GM18517 (cell line): ENCODE data around the gene CCDC106.

Experiments
- ATAC-seq: cut with Tn5 transposase; IDR thresholded peaks from one replicate; pipeline ENCODE4 v1.9.1; 2021; ENCODE audit warnings: mild to moderate bottlenecking, moderate library complexity; ENCODE audit not compliant: unreplicated experiment

The CCDC106 gene

DNA sequence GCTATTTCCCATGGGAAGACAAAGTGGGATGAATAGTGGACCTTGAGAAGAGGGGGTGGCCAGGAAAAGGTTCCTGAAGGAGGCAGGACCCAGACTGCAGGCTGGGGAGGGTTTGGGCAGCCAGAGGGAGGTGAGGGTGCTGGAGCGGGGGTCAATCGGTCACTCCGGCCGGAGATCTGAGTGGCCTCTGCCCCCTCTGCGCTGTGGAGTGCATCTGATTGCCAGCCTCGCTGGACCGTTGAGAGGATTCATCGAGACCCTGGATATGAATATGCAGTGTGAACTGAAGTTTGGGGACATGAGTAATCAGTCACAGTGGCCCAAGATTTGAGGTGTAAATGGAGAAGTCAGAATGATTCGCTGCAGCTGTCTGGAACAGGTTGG, 12.7 kb upstream of the CCDC106 start:
- ATAC-seq, result no peak

DNA sequence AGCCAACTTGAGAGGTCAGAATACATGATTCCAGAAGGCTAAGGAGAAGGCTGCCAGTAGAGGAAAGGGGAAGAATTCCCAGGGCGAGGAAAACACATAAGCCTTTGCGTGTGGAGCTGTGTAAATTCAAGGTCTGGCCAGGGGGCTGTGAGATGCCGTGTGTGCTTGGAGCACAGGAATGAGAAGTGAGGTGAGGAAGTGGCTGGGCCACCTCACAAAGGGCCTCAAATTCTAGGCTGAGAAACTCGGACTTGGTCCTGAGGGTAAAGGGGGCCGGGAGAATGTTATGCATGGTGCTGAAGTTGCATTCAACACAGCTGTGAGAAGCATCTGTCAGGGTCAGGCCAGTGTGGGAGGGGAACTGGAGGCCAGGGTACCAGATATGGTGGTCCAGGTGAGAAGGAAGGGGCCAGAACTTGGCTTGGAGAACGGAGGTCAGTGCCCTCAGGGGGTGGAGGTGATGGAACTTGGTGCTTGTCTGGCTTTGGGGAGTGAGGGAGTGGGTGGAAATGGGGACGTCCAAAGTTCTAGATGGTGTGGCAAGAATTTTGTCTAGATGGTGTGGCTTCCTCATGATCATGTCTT, 12.1 kb upstream of the CCDC106 start:
- ATAC-seq, result no peak

DNA sequence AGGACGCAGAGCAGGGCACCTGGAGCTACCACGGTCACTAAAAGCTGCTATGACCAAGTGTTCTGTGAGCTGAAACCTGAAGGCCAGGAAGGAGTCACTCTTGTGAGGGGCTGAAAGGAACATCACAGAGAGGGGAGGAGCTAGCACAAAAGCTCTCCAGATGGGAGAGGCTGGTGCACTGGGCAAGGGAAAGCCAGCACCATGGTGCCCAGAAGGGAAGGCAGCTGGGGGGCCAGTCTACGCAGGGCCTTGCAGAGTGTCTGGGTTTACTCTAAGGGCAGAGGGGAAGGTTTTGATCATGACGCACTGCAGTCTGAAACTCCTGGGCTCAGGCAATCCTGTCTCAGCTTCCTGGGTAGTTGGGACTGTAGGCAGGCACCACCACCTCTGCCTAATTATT, 11.3 kb upstream of the CCDC106 start:
- ATAC-seq, result no peak

DNA sequence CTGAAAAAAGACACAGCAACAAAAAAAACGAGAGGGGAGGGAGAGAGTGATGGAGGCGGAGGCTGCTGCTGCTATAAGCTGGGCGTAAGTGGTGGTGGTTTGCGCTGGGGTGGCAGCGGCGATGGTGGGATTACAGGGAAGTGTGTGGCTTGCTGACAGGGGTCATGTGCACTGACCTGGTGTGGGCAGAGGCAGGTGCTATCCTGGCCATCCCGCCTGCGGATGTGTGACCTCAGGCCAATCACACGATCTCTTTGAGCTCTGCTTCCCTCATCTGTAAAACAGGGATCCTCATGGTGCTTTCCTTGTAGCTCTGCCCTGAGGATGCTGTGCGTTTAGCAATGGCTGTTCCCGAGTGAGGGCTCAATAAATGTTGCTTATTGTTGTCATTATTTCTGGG, 10.5 kb upstream of the CCDC106 start:
- no peak for ATAC-seq

DNA sequence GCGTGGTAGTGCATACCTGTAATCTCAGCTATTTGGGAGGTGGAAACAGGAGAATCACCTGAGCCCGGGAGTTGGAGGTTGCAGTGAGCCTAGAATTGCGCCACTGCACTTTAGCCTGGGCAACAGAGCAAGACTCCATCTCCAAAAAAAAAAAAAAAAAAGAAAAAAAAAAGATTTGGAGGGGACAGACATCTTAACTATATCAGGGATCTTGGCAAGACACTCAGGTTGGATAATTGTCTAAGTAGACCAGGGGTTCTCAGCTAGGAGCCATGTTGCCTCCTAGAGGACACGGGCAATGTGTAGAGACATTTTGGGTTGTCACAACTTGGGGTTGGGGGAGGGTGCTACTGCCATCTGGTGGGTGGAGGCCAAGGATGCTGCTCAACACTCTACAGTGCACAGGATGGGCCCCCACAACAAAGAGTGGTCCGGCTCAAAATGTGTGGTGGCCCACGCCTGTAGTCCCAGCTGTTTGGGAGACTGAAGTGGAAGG, 9.1 kb upstream of the CCDC106 start:
- ATAC-seq, result no peak

DNA sequence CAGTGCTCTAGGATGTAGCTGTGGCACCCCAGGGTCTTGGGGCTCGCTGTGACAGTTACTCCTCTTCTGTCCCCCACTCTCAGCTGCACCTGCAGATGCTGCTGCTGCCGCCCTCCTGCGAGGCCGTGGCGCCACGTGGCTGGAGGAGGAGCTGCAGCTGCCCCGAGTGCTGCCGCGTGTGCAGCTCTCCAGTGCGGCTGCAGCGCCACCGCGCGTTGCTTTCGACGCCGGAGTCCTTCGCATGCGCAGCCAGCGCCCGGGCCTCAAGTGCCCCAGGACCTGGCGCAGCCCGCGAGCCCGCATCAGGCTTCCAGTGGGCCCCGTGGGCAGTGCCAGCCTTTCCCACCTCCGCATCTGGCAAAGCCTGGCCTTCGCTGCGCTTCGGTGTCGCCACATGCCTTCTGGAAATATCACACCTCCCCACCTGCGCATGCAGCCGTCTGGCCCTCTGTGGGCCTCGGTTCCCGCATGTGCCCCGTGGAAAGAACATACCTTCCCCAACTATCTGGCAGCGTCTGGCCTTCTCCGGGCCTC, 7.9 kb upstream of the CCDC106 start:
- no peak for ATAC-seq

DNA sequence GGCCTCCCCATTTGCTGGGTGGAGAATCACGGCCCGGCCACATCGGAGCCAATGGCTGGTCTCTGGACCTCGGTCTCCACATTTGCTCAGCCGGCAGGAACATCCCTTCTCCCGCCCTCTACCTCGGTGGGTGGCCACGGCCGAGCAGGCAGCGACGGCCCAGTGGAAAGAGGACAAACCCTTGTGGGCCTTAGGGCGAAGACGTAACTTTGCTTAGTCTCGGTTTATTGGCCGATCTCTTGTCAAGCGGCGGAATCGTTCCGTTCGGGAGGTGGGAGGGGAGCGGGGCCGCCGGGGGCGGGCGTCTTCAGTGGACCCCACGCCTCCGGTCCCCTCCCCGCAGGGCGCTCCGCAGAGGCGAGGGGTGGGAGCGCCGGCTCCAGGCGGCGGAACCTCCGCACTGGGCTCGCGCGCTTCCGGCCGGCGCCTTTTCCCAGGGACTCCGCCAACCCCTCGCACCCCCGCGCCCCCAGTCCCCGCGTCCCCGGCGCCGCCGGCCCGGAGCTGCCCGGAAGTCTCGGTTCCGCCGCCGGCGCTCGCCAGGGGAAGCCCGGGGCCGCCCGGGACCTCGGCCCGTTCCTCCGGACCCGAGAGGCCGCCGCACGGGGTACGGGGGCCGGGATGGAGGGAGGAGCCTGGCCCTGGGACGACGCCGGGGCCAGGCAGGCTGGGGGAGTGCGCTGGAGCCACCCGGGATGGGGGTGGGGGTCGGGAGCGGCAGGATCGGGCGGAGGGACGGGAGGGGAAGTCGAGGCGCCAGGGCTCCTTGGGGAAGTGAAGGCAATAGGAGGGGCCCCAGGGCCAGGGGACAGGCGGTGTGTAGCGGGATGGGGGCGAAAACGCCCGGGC, 7.2 kb upstream of the CCDC106 start, which contains the start of gene ZNF580:
TSS of gene ZNF580 (plus strand) at position 426 of the 849 bp plus-strand sequence. CDS start 1,507 bp downstream, outside the sequence.
- ATAC-seq, result no peak

DNA sequence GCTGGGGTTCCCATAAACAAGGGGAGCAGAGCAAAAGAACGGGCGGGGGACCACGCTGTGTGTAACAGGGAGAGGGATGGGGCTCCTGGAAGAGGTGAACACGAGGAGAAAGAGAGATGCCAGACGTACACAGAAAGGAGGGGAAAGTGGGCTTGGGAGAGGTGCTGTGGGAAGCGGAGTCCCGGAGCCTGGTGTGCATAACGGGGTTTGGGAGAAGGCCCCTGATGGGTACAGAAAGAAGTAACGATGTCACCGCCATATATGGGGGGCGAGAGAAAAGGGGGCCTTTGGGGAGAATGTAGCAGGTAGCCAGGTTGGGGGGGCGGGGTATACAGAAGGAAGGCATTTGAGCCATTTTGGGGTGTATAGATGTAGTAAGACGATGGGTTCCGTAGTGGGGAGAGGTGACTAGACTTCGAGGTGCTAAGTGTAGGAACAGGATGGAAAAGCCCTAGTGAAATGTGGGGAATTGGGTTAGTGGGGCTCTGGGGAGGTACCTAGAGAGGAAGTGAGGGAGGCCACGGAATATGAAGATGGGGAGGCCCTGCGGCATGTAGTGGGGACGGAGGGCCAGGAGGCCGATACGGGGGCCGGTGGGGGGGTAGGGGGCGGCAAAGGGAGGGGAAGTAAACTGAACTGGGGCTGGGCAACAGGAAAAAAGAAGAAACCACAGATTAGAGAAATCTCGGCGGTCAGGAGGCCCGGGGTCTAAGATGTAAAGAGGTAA, 6.4 kb upstream of the CCDC106 start:
- ATAC-seq, result no peak

DNA sequence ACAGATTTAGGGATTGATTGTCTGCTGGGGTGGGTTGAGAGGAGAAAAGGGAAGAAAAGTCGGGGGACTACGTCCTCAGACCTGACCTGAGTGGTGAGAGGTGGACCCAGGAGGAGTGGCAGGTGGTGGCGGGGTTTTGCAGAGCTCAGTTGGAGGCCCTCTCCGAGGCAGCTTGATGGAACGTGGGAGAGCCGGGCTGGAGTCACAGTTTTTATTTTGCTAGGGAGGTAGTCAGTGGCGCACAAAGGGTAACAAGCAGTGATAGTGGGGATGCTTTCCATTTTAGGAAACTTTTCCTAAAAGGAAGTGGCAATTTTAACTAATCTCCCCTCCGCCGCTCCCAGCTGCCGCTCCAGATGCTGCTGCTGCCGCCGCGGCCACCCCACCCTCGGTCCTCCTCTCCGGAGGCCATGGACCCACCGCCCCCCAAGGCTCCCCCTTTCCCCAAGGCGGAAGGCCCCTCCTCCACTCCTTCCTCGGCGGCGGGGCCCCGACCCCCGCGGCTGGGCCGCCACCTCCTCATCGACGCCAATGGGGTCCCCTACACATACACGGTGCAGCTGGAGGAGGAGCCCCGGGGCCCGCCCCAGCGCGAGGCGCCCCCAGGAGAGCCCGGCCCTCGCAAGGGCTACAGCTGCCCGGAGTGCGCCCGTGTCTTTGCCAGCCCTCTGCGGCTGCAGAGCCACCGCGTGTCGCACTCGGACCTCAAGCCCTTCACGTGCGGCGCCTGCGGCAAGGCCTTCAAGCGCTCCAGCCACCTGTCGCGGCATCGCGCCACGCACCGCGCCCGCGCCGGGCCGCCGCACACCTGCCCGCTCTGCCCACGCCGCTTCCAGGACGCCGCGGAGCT, 5.6 kb upstream of the CCDC106 start:
- no peak for ATAC-seq

DNA sequence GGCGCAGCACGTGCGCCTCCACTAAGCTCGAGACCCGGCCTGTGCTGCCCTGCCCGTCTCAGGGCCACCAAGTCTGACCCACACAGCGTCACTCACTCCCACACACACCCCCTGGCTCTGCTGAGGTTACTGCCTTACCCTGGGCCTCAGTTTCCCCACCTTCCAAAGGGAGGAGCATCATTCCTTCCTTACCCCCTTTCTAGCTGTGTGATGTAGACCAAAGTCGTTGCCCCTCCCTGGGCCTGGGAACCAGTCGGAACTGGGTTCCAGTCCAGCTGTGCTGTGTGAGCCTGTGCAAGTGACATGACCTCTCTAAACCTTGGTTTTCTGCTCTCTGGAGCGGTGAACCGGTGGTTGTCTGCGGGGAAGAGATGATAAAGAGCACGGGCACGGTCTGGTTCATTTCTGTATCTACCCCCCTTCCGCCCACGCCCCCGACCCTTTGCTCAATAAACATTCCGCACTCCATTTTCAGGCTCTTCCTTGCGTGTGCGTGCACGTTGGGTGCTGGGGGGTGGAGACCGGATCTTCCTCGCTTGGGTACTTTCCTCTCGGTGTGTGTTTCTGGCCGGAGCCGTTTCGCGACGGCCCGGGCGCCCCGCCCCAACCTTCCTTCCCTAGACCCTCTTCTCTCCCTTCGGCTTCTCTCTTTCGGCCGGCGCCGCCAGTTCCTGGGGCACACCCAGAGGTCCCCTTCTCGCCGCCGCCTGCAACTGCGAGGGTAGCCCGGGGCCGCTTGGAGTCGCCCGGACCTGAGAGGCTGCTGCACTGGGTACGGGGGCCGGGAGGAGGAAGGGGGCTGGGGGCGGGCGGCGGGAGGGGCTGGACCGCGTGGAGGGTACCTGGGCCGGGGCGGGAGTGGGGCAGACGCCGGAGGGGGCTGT, 4.8 kb upstream of the CCDC106 start, which contains the start of gene ZNF581:
TSS of gene ZNF581 (plus strand) at position 647 of the 884 bp plus-strand sequence. CDS start 923 bp downstream, outside the sequence.
- no peak for ATAC-seq

DNA sequence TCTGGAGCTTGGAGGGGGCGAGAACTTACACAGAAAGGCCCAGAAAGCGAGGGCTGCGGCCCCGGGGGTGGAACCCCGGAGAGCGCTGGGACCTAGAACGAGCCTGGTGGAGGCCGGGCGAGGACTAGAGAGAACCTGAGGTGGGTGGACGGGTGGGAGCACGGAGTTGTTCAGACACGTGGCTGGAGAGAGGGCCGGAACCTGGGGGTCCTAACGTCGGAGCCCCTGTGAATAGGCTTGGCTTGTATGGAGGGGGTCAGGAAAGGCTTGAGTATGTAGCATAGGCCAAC, 4.2 kb upstream of the CCDC106 start:
- no peak for ATAC-seq

DNA sequence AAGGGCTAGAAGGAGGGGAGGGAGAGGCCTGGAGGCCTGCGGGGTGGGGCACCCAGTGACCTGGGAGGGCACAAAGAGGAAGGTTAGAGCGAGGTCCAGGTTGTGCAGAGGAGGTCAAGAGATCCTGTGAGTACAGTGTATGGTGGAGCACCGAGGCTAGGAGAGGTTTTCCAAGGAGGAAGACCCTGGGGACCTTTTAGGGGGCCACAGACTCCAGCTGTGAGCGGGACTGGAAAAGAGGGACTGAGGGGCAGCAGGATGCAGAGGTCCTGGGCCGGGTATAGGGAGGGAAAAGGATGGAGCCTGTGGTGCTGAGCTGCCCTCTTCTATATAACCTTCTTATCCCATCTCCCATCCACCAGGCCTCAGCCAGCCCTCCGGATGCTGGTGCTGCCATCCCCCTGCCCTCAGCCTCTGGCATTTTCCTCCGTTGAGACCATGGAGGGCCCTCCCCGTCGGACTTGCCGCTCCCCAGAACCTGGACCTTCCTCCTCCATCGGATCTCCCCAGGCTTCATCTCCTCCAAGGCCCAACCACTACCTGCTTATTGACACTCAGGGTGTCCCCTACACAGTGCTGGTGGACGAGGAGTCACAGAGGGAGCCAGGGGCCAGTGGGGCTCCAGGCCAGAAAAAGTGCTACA, 3.7 kb upstream of the CCDC106 start:
- no peak for ATAC-seq

DNA sequence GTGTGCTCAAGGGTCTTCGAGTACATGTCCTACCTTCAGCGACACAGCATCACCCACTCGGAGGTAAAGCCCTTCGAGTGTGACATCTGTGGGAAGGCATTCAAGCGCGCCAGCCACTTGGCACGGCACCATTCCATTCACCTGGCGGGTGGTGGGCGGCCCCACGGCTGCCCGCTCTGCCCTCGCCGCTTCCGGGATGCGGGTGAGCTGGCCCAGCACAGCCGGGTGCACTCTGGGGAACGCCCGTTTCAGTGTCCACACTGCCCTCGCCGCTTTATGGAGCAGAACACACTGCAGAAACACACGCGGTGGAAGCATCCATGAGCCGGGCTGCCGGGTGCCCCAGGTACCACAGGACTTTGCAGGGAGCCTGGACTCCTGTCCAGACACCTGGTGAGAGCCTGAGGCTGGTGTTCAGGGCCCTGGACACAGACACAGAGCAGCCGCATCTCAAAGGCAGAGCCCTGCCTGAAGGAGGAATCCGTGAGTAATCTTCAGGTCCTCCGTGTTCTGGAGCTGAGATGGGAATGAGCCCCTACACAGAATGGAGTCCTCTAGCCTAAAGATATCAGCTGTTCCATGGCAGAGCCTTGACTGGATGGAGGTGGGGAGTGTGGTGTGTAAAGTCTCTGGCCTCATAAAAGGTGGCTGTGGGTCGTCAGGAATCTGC, 3.0 kb upstream of the CCDC106 start:
- ATAC-seq, result no peak

DNA sequence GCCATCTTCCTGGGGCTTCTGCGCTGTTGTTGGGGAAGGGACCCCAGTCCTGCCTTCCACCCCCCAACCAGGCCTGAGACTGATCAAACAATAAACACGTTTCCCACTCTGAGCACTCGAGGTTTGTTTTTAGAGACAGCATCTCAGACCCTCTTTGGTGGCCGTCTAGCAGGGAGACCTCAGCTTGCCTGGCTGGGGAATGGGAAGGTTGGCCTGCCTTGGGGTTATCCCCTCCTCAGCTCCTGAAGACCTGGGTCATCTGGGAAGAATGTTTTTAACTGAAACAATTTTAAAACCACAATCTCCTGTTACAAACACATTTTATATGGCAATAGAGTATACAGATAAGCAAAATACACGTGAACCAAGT, 2.5 kb upstream of the CCDC106 start:
- no peak for ATAC-seq

DNA sequence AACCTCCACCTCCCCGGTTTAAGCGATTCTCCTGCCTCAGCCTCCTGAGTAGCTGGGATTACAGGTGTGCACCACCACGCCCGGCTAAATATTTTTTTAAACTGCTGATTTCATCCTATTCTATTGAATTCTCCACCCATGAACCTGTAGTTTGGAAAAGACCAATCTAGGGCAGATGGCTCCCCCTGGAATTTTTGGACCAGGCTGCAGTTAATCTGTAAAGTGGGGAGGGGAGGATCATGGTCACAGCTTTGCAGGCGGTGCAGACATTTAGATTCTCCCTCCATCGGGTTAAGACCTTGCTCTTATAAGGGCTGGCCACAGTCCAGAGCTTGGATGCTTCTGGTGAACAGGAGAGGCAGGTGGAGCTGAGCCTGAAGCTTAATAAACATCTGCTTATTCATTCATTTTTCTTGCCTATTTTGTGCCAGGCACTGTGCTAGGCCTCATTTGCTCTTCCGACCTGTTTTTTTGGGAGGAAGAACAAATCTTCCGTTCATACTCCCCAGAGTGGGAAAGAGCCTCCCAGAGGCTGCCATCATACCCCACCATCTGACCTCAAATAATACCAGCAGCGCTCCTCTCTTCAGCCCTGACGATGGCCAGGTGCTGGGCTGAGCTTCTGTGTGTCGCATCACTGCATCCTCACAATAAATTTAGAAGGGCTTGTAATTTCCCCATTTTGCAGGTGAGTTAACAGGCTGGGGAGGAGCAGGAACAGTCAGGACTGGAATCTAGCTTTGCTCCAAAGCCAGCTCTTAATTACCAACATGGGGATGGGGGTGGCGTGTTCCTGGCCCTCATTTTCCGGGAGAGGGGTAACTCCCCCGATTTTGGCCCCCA, 902 bp upstream of the CCDC106 start:
- no peak for ATAC-seq

DNA sequence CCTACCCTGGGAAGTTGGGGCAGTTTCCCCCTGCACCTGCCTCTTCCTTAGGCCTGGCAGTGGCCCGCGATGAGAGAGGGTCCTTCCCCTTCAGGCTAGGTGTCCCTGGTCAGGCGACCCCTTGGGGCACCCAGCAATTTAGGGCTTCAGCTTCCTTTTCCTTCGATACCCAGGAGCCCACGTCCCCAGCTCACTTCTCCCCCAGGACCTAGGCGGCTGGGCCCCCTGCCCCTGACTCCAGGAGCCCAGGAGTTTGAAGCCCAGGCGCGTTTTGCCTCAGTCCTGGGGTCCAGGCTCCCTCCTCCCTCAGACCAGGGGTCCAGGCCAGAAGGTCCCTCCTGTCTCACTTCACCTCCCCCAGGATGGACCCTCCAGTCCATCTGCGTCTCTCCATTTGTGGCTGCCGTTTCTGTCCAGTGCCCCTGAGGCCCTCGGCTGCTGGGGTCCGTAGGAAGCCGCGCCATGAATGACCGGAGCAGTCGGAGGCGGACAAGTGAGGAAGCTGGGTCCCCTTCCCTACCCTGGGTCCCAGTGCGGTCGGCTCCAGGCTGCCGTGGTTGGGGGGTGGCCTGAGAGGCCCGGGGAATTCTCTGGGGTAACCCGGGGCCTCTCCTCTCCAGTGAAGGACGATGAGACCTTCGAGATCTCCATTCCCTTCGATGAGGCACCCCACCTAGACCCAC, 714 bp downstream of the CCDC106 start:
- ATAC-seq, result no peak
